Measurements from ENCODE around the gene ENDOG. TPM values are rescaled to one million over a fixed set of nuclear protein-coding genes. Genes with fewer than 3 reads are reported as not detected.

The ENDOG gene
- total and polyA plus RNA-seq, 2 experiments from 2014 or later: 15.1 to 23.5 TPM

DNA sequence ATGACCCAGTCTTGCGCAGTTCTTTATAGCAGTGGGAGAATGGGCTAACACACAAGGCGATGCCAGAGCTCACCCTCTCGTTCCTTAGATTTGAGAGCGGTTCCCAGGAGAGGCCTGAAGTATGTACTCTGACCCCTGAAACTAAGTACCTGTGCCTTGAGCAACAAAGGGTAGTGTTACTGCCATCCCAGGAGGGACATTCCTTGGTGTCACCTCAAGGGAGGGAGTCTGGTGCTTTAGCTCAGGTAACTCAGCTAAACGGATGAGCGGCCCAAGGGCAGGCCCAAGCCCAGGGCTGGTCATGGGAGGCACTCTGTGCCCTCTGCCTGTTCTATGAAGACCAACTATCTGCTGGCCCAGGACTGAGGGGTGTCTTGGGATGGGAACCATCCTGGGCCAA, 43.2 kb downstream of the ENDOG start (continued):
- TF ChIP-seq EZH2phosphoT487 (IDR thresholded peaks at IDR 0.05; ENCODE audit: unreplicated experiment) (no peak), JUNB (IDR thresholded peaks at IDR 0.05; ENCODE audit: unreplicated experiment) (no peak), NANOG (IDR thresholded peaks at IDR 0.05; ENCODE audit: borderline replicate concordance) (no peak), CREB1 (CRISPR knock-in tag; IDR thresholded peaks at IDR 0.05; ENCODE audit: low read depth) (no peak), POLR2AphosphoS5 (IDR thresholded peaks at IDR 0.05; ENCODE audit: low read depth) (no peak)
- TF ChIP-seq, protein P1, sequence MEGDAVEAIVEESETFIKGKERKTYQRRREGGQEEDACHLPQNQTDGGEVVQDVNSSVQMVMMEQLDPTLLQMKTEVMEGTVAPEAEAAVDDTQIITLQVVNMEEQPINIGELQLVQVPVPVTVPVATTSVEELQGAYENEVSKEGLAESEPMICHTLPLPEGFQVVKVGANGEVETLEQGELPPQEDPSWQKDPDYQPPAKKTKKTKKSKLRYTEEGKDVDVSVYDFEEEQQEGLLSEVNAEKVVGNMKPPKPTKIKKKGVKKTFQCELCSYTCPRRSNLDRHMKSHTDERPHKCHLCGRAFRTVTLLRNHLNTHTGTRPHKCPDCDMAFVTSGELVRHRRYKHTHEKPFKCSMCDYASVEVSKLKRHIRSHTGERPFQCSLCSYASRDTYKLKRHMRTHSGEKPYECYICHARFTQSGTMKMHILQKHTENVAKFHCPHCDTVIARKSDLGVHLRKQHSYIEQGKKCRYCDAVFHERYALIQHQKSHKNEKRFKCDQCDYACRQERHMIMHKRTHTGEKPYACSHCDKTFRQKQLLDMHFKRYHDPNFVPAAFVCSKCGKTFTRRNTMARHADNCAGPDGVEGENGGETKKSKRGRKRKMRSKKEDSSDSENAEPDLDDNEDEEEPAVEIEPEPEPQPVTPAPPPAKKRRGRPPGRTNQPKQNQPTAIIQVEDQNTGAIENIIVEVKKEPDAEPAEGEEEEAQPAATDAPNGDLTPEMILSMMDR (conservative IDR thresholded peaks at IDR 0.05; ENCODE audit: low read depth in 2 of 2): no peak
- TF ChIP-seq, protein P2, sequence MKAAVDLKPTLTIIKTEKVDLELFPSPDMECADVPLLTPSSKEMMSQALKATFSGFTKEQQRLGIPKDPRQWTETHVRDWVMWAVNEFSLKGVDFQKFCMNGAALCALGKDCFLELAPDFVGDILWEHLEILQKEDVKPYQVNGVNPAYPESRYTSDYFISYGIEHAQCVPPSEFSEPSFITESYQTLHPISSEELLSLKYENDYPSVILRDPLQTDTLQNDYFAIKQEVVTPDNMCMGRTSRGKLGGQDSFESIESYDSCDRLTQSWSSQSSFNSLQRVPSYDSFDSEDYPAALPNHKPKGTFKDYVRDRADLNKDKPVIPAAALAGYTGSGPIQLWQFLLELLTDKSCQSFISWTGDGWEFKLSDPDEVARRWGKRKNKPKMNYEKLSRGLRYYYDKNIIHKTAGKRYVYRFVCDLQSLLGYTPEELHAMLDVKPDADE (IDR thresholded peaks at IDR 0.05): no peak
- TF ChIP-seq, protein P3, sequence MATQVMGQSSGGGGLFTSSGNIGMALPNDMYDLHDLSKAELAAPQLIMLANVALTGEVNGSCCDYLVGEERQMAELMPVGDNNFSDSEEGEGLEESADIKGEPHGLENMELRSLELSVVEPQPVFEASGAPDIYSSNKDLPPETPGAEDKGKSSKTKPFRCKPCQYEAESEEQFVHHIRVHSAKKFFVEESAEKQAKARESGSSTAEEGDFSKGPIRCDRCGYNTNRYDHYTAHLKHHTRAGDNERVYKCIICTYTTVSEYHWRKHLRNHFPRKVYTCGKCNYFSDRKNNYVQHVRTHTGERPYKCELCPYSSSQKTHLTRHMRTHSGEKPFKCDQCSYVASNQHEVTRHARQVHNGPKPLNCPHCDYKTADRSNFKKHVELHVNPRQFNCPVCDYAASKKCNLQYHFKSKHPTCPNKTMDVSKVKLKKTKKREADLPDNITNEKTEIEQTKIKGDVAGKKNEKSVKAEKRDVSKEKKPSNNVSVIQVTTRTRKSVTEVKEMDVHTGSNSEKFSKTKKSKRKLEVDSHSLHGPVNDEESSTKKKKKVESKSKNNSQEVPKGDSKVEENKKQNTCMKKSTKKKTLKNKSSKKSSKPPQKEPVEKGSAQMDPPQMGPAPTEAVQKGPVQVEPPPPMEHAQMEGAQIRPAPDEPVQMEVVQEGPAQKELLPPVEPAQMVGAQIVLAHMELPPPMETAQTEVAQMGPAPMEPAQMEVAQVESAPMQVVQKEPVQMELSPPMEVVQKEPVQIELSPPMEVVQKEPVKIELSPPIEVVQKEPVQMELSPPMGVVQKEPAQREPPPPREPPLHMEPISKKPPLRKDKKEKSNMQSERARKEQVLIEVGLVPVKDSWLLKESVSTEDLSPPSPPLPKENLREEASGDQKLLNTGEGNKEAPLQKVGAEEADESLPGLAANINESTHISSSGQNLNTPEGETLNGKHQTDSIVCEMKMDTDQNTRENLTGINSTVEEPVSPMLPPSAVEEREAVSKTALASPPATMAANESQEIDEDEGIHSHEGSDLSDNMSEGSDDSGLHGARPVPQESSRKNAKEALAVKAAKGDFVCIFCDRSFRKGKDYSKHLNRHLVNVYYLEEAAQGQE (IDR thresholded peaks at IDR 0.05; ENCODE audit: unreplicated experiment): no peak

DNA sequence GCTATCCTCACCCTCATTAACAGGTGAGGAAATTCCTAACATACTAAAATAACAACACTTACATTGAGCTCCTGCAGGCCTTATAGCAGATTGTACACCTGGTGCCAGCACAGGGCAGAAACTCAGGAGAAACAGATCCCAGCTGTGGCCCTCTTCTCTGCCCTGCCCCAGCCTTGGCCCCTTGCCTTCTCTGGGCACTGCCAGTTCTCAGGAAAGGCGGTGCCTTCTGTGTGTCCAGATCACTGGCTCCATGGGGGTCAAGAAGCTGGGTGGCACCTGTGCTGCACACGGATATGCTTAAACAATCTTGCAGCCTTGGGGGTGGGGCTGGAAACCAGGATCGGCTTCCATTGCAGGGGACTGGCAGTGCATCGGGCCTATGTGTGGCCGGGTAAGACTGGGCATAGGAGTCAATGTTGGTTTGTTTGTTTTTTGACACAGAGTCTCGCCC, 44.1 kb downstream of the ENDOG start:
- Histone ChIP-seq H4K20me1 (replicated peaks; ENCODE audit: insufficient read depth) (peaks cover 6% of the 10 kb centered on the region; the same call in 1 of the 2 replicates), H3K27me3 (ENCODE audit: insufficient read depth) (no peaks in the 10 kb centered on the region), H2AFZ (no peak overlapping the region), H3K36me3 (ENCODE audit: insufficient read depth) (no peaks in the 10 kb centered on the region), H3K79me2 (replicated peaks; ENCODE audit: insufficient read depth) (peaks cover 18% of the 10 kb centered on the region), H3K4me2 (no peak overlapping the region), H3K9me2 (ENCODE audit: insufficient read depth) (no peaks in the 10 kb centered on the region), H3K4me1 (ENCODE audit: insufficient read depth) (no peaks in the 10 kb centered on the region), H3K27ac (ENCODE audit: low read depth) (no peak overlapping the region), H3F3A (replicated peaks; ENCODE audit: low read depth) (no peaks in the 10 kb centered on the region), H3K4me3 (no peak overlapping the region)
- H3K9me3 Mint-ChIP-seq: no peaks in the 10 kb centered on the region
- 0 out of 2 replicates have a peak overlapping the region, but pooled peaks have one; percentile 80 for H3K27ac Mint-ChIP-seq
- peaks cover 13% of the 10 kb centered on the region for H3K4me1 Mint-ChIP-seq
- ATAC-seq (no peak), DNase-seq (ENCODE audit: low spot score) (no peak)
- TF ChIP-seq, protein P3 (IDR thresholded peaks at IDR 0.05; ENCODE audit: unreplicated experiment): no peak
- TF ChIP-seq EZH2phosphoT487 (IDR thresholded peaks at IDR 0.05; ENCODE audit: unreplicated experiment): no peak
- no peak for TF ChIP-seq POLR2AphosphoS5 (IDR thresholded peaks at IDR 0.05; ENCODE audit: low read depth)
- no peak for TF ChIP-seq ZNF114 (CRISPR knock-in tag; IDR thresholded peaks at IDR 0.05)
- TF ChIP-seq NANOG (IDR thresholded peaks at IDR 0.05; ENCODE audit: borderline replicate concordance): no peak
- TF ChIP-seq EZH2 (IDR thresholded peaks at IDR 0.05; ENCODE audit: low read depth, unreplicated experiment): no peak
- TF ChIP-seq JUNB (IDR thresholded peaks at IDR 0.05; ENCODE audit: unreplicated experiment): no peak
- TF ChIP-seq, protein P2 (IDR thresholded peaks at IDR 0.05): no peak
- no peak for TF ChIP-seq CREB1 (CRISPR knock-in tag; IDR thresholded peaks at IDR 0.05; ENCODE audit: low read depth)
- no peak for TF ChIP-seq STAT1 (IDR thresholded peaks at IDR 0.05; ENCODE audit: unreplicated experiment)
- no peak for TF ChIP-seq ZNF331 (CRISPR knock-in tag; IDR thresholded peaks at IDR 0.05; ENCODE audit: low read depth)
- TF ChIP-seq, protein P1 (conservative IDR thresholded peaks at IDR 0.05; ENCODE audit: low read depth in 2 of 2): no peak
- peaks cover 4% of the 10 kb centered on the region for H3K27me3 Mint-ChIP-seq (ENCODE audit: insufficient read depth, low read depth, poor library complexity)
- no peak overlapping the region for H3K4me3 Mint-ChIP-seq
- no peaks in the 10 kb centered on the region for H3K36me3 Mint-ChIP-seq (ENCODE audit: low read depth)

Measured in GM23338 (cell line).